ENCODE results near the gene CLIC4.

CLIC4 gene

DNA sequence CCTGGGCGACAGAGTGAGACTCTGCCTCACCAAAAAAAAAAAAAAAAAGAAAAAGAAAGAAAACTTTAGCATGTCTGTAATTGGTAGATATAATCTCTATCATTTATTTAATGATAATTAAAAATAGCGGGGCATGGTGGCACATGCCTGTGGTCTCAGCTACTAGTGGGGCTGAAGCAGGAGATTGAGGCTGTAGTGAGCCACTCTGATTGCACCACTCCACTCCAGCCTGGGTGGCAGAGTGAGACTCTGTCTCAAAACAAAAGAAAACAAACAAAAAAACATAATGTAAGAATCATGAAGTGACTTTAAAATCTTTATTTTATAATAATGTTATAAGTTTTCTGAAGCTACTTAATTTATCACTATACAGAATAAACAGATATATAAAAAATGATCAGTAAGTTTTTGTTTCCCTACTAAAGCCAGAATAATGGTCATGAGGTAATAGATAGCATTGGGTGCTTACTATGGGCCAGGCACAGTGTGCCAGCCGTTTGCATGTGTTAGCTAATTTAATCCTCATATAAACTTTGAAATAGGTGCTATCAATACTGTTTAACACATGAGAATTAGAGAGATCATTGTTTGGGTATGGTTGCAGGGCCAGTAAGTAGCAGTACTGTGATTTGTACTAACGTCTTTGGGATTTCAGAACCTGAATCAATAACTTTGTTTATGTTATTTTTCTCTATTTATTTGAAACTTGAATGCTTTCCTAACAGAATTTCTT, 23.8 kb downstream of the CLIC4 start:
- Histone ChIP-seq H3K4me3 (ENCODE audit: low read depth in 1 of 2, low read length in 2 of 2) (no peak overlapping the region), H3K79me2 (ENCODE audit: insufficient read depth, low read length) (peaks cover 91% of the 10 kb centered on the region), H4K20me1 (ENCODE audit: insufficient read depth, low read length) (peaks cover 20% of the 10 kb centered on the region), H3K36me3 (ENCODE audit: insufficient read depth, low read length) (no peaks in the 10 kb centered on the region), H3K27ac (ENCODE audit: low read length) (no peak overlapping the region), H3K4me2 (ENCODE audit: insufficient read depth, low read length) (no peak overlapping the region), H3K27me3 (ENCODE audit: insufficient read depth, low read length, poor library complexity) (no peaks in the 10 kb centered on the region), H3K9me3 (ENCODE audit: insufficient read depth, low read length, severe bottlenecking) (no peaks in the 10 kb centered on the region), H2AFZ (ENCODE audit: low read depth, low read length) (no peak overlapping the region), H3K9ac (ENCODE audit: low read depth, low read length) (no peak overlapping the region), H3K4me1 (ENCODE audit: insufficient read depth, low read length) (peaks cover 11% of the 10 kb centered on the region)
- DNase-seq (no peak), ATAC-seq (ENCODE audit: insufficient read depth, low read depth) (no peak)
- no peak for TF ChIP-seq EZH2 (IDR thresholded peaks at IDR 0.05; ENCODE audit: borderline replicate concordance, low read depth, low read length, severe bottlenecking)
- TF ChIP-seq, protein P1, sequence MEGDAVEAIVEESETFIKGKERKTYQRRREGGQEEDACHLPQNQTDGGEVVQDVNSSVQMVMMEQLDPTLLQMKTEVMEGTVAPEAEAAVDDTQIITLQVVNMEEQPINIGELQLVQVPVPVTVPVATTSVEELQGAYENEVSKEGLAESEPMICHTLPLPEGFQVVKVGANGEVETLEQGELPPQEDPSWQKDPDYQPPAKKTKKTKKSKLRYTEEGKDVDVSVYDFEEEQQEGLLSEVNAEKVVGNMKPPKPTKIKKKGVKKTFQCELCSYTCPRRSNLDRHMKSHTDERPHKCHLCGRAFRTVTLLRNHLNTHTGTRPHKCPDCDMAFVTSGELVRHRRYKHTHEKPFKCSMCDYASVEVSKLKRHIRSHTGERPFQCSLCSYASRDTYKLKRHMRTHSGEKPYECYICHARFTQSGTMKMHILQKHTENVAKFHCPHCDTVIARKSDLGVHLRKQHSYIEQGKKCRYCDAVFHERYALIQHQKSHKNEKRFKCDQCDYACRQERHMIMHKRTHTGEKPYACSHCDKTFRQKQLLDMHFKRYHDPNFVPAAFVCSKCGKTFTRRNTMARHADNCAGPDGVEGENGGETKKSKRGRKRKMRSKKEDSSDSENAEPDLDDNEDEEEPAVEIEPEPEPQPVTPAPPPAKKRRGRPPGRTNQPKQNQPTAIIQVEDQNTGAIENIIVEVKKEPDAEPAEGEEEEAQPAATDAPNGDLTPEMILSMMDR (IDR thresholded peaks at IDR 0.05; ENCODE audit: borderline replicate concordance, extremely low read depth, low read length, poor library complexity, severe bottlenecking), result no peak

DNA sequence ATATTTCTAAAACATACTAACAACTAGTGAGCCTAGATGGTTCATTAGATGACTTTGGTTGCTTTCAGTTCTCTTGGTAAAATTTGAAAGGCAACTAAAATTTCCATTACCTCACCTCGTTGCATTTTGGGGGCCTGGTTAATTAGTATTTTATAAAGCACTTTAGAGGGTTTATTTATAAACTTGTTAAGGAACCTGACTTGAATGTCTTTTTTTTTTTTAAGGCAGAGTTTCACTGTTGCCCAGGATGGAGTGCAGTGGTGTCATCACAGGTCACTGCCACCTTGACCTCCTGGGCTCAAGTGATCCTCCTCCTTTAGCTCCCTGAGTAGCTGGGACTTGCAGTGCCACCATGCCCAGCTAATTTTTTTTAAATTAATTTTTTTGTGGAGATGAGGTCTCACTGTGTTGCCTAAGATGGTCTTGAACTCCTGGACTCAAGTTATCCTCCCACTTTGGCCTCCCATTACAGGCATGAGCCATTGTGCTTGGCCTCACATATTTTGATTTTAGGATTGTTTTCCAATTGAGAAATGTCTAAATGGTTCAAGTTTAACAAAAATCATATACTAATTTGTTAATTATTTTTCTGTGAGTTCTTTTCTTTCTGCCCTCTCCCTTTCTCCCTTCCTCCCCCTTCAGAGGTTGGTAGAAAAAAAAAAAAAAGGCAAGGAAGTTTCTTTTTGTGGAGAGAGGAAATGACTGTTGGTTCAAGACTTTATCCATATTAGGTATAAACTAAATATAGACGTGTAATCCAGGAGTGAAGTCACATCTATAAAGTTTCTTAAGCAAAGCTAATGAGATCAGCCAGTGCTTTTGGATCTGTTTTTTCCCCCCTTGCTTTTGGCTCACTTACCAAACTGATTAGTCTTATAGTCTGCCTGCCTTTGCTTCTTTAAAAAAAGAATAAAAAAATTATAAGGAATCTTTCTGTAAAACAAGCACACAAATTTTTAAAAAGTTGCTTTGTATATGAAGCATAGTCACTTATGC, 24.7 kb downstream of the CLIC4 start:
- Histone ChIP-seq H3K4me1 (ENCODE audit: insufficient read depth, low read length) (peaks cover 11% of the 10 kb centered on the region), H3K36me3 (ENCODE audit: insufficient read depth, low read length) (no peaks in the 10 kb centered on the region), H2AFZ (ENCODE audit: low read depth, low read length) (no peak overlapping the region), H3K9me3 (ENCODE audit: insufficient read depth, low read length, severe bottlenecking) (no peaks in the 10 kb centered on the region), H3K27me3 (ENCODE audit: insufficient read depth, low read length, poor library complexity) (no peaks in the 10 kb centered on the region), H4K20me1 (ENCODE audit: insufficient read depth, low read length) (peaks cover 18% of the 10 kb centered on the region; the same call in 1 of the 2 replicates), H3K4me3 (ENCODE audit: low read depth in 1 of 2, low read length in 2 of 2) (no peak overlapping the region), H3K79me2 (ENCODE audit: insufficient read depth, low read length) (peaks cover 92% of the 10 kb centered on the region), H3K27ac (ENCODE audit: low read length) (no peak overlapping the region), H3K9ac (ENCODE audit: low read depth, low read length) (no peak overlapping the region), H3K4me2 (ENCODE audit: insufficient read depth, low read length) (no peak overlapping the region)
- TF ChIP-seq, protein P1 (IDR thresholded peaks at IDR 0.05; ENCODE audit: borderline replicate concordance, extremely low read depth, low read length, poor library complexity, severe bottlenecking), result no peak
- no peak for TF ChIP-seq EZH2 (IDR thresholded peaks at IDR 0.05; ENCODE audit: borderline replicate concordance, low read depth, low read length, severe bottlenecking)
- DNase-seq, result no peak
- no peak for ATAC-seq (ENCODE audit: insufficient read depth, low read depth)

DNA sequence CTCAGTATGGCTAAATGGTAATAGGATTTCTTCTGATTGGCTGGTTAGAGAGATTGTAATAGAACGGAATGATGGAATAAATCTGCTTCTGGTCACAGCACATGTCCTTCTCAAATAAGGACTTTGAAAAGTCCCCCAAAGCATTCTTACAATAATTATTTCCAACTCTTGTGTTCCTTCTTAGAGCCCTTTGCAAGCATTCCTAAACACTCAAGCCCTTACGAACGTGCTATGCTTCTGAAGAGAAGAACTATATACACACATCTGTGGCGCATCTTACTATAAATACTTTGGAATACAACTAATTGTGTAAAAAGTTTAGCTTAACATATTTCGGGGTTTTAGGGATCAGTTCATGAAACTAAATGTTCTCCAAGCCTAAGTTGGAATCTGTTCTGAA, 25.6 kb downstream of the CLIC4 start:
- peaks cover 11% of the 10 kb centered on the region for H3K4me1 ChIP-seq (ENCODE audit: insufficient read depth, low read length)

More for the DNA sequence above, 25.6 kb downstream of the CLIC4 start:
- TF ChIP-seq EZH2 (IDR thresholded peaks at IDR 0.05; ENCODE audit: borderline replicate concordance, low read depth, low read length, severe bottlenecking), result no peak
- TF ChIP-seq, protein P1 (IDR thresholded peaks at IDR 0.05; ENCODE audit: borderline replicate concordance, extremely low read depth, low read length, poor library complexity, severe bottlenecking), result no peak
- H3K9ac ChIP-seq (ENCODE audit: low read depth, low read length), result no peak overlapping the region
- H3K79me2 ChIP-seq (ENCODE audit: insufficient read depth, low read length), result peaks cover 93% of the 10 kb centered on the region
- H3K4me3 ChIP-seq (ENCODE audit: low read depth in 1 of 2, low read length in 2 of 2), result no peak overlapping the region
- no peaks in the 10 kb centered on the region for H3K27me3 ChIP-seq (ENCODE audit: insufficient read depth, low read length, poor library complexity)
- H4K20me1 ChIP-seq (ENCODE audit: insufficient read depth, low read length), result peaks cover 14% of the 10 kb centered on the region; the same call in 1 of the 2 replicates
- no peaks in the 10 kb centered on the region for H3K9me3 ChIP-seq (ENCODE audit: insufficient read depth, low read length, severe bottlenecking)
- DNase-seq (no peak), ATAC-seq (ENCODE audit: insufficient read depth, low read depth) (no peak)
- peak overlapping the region; percentile 22; the same call in 1 of the 2 replicates for H3K27ac ChIP-seq (ENCODE audit: low read length)
- no peaks in the 10 kb centered on the region for H3K36me3 ChIP-seq (ENCODE audit: insufficient read depth, low read length)
- H3K4me2 ChIP-seq (ENCODE audit: insufficient read depth, low read length), result no peak overlapping the region
- H2AFZ ChIP-seq (ENCODE audit: low read depth, low read length), result no peak overlapping the region
